ENCODE results near the gene POLG.

The POLG gene

DNA sequence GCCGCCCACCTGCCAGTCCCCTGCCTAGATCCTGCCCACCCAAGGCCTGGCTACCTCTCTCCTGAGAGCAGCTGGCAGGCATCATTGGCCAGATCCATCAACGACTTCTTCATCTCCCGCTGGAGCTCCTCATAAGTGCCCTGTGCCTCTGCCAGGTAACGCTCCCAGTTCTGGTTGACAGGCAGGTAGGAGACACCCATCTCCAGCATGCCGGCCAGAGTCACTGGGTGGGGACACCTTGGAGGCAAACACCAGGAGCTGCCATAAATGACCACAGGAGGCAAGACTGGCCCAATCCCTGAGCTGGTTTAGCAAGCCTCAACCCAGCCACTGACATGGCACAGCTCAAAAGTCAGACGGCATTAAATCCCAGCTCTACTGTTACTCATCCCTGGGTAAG is 7.5 kb downstream of the POLG start:
- H3K4me1 ChIP-seq (ENCODE audit: low read depth, poor library complexity, severe bottlenecking), result peaks cover 12% of the 10 kb centered on the region
- peaks cover 18% of the 10 kb centered on the region; the same call in 1 of the 2 replicates for H3K79me2 ChIP-seq (ENCODE audit: insufficient read depth, low read depth)
- H3K9ac ChIP-seq, result no peak overlapping the region
- H2AFZ ChIP-seq (ENCODE audit: low read depth), result no peak overlapping the region
- H4K20me1 ChIP-seq (ENCODE audit: insufficient read depth), result peaks cover 3% of the 10 kb centered on the region
- H3K36me3 ChIP-seq (ENCODE audit: insufficient read depth), result peaks cover 13% of the 10 kb centered on the region; the same call in 1 of the 2 replicates
- no peaks in the 10 kb centered on the region for H3K27me3 ChIP-seq (ENCODE audit: insufficient read depth, low read depth)
- TF ChIP-seq, protein P1, sequence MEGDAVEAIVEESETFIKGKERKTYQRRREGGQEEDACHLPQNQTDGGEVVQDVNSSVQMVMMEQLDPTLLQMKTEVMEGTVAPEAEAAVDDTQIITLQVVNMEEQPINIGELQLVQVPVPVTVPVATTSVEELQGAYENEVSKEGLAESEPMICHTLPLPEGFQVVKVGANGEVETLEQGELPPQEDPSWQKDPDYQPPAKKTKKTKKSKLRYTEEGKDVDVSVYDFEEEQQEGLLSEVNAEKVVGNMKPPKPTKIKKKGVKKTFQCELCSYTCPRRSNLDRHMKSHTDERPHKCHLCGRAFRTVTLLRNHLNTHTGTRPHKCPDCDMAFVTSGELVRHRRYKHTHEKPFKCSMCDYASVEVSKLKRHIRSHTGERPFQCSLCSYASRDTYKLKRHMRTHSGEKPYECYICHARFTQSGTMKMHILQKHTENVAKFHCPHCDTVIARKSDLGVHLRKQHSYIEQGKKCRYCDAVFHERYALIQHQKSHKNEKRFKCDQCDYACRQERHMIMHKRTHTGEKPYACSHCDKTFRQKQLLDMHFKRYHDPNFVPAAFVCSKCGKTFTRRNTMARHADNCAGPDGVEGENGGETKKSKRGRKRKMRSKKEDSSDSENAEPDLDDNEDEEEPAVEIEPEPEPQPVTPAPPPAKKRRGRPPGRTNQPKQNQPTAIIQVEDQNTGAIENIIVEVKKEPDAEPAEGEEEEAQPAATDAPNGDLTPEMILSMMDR (conservative IDR thresholded peaks at IDR 0.05; ENCODE audit: low read depth, low read length), result no peak
- no peak overlapping the region for H3K27ac ChIP-seq
- no peak overlapping the region for H3K4me3 ChIP-seq (IDR thresholded peaks at IDR 0.05; ENCODE audit: insufficient read depth, low read depth, low read length)
- H3K4me2 ChIP-seq, result no peak overlapping the region

DNA sequence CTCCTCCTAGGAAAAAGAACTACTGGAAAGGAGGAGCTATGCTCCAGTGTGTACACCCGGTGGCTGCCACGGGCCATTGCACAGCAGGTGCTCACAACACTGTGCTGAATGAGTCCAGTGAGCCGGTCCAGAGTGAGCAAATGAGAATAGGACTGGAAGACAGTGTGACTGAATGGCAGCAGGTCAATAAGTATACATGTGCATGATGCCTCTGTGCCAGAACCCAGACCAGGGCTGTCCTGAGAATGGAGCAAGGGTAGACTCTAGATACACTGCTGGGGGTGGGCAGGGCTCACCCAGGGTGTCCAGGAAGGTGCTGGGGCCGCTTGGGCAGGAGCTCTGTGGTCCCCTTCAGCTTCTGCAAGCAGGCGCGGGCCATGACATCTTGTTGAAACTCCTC is 8.3 kb downstream of the POLG start:
- H3K27me3 ChIP-seq (ENCODE audit: insufficient read depth, low read depth), result no peaks in the 10 kb centered on the region
- H3K79me2 ChIP-seq (ENCODE audit: insufficient read depth, low read depth), result peaks cover 10% of the 10 kb centered on the region; the same call in 1 of the 2 replicates
- TF ChIP-seq, protein P1 (conservative IDR thresholded peaks at IDR 0.05; ENCODE audit: low read depth, low read length), result no peak
- no peak overlapping the region for H2AFZ ChIP-seq (ENCODE audit: low read depth)
- H3K36me3 ChIP-seq (ENCODE audit: insufficient read depth), result peaks cover 13% of the 10 kb centered on the region; the same call in 1 of the 2 replicates
- no peak overlapping the region for H3K27ac ChIP-seq
- no peak overlapping the region for H3K9ac ChIP-seq
- H4K20me1 ChIP-seq (ENCODE audit: insufficient read depth), result no peaks in the 10 kb centered on the region; the same call in 1 of the 2 replicates
- peaks cover 5% of the 10 kb centered on the region for H3K4me1 ChIP-seq (ENCODE audit: low read depth, poor library complexity, severe bottlenecking)
- no peak overlapping the region for H3K4me2 ChIP-seq
- no peak overlapping the region for H3K4me3 ChIP-seq (IDR thresholded peaks at IDR 0.05; ENCODE audit: insufficient read depth, low read depth, low read length)

DNA sequence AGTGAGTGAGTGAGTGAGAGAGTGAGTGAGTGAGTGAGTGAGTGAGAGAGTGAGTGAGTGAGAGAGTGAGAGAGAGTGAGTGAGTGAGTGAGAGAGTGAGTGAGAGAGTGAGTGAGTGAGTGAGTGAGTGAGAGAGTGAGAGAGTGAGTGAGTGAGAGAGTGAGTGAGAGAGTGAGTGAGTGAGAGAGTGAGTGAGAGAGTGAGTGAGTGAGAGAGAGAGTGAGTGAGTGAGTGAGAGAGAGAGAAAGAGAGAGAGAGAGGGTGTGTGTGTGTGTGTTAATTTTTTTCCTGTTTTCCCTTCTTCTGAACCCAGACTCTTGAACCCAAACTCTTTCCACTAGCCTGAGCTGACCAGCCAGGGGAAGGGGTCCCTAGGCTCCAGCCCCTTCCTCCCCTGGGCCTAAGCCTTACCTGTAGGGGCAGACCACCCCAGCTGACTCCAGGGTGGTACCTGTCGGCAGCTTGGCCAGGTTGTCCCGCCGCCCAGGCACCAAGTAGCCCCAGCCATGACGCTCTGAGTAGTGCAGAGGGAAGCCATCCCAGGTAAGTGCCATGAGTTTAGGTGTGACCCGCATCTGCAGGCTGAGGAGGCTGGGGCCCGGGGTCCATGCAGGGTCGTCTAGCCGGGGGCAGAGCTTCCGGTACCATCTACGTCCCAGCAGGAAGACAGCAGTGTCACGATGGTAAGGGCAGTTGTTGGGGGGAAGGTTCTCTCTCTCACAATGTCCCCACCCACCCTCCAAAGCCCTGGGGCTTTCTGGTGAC is 9.4 kb downstream of the POLG start:
- peaks cover 6% of the 10 kb centered on the region; the same call in 1 of the 2 replicates for H3K79me2 ChIP-seq (ENCODE audit: insufficient read depth, low read depth)
- TF ChIP-seq, protein P1 (conservative IDR thresholded peaks at IDR 0.05; ENCODE audit: low read depth, low read length), result no peak
- H3K4me1 ChIP-seq (ENCODE audit: low read depth, poor library complexity, severe bottlenecking), result no peaks in the 10 kb centered on the region
- H3K27ac ChIP-seq, result no peak overlapping the region
- H3K36me3 ChIP-seq (ENCODE audit: insufficient read depth), result peaks cover 13% of the 10 kb centered on the region; the same call in 1 of the 2 replicates
- H3K9ac ChIP-seq, result no peak overlapping the region
- H2AFZ ChIP-seq (ENCODE audit: low read depth), result no peak overlapping the region
- H3K4me3 ChIP-seq (IDR thresholded peaks at IDR 0.05; ENCODE audit: insufficient read depth, low read depth, low read length), result no peak overlapping the region
- H3K27me3 ChIP-seq (ENCODE audit: insufficient read depth, low read depth), result no peaks in the 10 kb centered on the region
- no peaks in the 10 kb centered on the region for H4K20me1 ChIP-seq (ENCODE audit: insufficient read depth)
- H3K4me2 ChIP-seq, result no peak overlapping the region

DNA sequence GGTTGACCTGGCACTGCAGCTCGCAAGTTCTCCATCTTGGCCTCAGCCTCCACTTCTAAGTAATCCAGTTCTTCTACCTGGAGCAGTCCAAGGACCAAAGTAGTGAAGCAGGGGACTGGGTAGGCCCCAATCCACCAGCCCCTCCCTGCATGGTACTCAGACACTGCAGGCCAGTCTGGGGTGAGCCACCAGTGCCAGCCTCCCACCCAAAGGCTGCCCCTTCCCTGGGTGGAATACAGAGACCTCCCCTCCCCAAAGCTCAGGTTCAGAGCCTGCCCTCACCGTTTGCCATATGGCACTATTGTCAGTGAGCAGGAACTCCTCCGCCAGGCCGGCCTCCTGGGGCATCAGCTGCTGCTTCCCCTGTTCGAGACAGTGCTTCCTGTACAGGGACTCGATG is 10.8 kb downstream of the POLG start:
- H2AFZ ChIP-seq (ENCODE audit: low read depth), result no peak overlapping the region

More for the DNA sequence above, 10.8 kb downstream of the POLG start:
- TF ChIP-seq, protein P1 (conservative IDR thresholded peaks at IDR 0.05; ENCODE audit: low read depth, low read length), result no peak
- Histone ChIP-seq H3K79me2 (ENCODE audit: insufficient read depth, low read depth) (no peaks in the 10 kb centered on the region), H3K27ac (no peak overlapping the region), H3K4me1 (ENCODE audit: low read depth, poor library complexity, severe bottlenecking) (no peaks in the 10 kb centered on the region), H3K9ac (no peak overlapping the region), H3K4me3 (IDR thresholded peaks at IDR 0.05; ENCODE audit: insufficient read depth, low read depth, low read length) (no peak overlapping the region), H3K4me2 (no peak overlapping the region), H3K36me3 (ENCODE audit: insufficient read depth) (peaks cover 6% of the 10 kb centered on the region; the same call in 1 of the 2 replicates), H4K20me1 (ENCODE audit: insufficient read depth) (no peaks in the 10 kb centered on the region), H3K27me3 (ENCODE audit: insufficient read depth, low read depth) (no peaks in the 10 kb centered on the region)
